B cell (primary cell): ENCODE results near the gene PPP2R2C.

Experiments used
- EZH2 ChIP-seq: IDR thresholded peaks from 2 replicates; pipeline ENCODE4 v1.6.1; 2012; ENCODE audit warnings: borderline replicate concordance, low read depth, mild to moderate bottlenecking, moderate library complexity, low read length; ENCODE audit not compliant: insufficient read depth, poor library complexity, severe bottlenecking
- TF ChIP-seq, protein P1 (sequence below): fragments of 200-600 bp; IDR thresholded peaks from one replicate; pipeline ENCODE4 v1.8.0; 2022; ENCODE audit warnings: antibody characterized with exemption, mild to moderate bottlenecking

DNA sequence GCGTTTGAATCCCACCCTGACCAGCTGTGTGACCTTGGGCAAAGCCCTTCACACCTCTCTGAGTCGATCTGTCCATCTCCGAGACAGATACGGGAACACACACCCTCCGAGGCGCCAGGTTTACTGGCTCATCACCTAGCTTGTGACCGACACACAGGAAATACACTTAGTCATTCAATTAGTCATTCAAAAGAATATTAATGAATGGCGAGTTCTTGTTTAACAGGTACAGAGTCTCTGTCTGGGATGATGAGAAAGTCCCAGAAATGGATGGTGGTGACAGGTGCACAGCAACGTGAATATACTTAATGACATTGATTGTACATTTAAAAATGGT is 80.6 kb downstream of the PPP2R2C start:
- TF ChIP-seq, protein P1, sequence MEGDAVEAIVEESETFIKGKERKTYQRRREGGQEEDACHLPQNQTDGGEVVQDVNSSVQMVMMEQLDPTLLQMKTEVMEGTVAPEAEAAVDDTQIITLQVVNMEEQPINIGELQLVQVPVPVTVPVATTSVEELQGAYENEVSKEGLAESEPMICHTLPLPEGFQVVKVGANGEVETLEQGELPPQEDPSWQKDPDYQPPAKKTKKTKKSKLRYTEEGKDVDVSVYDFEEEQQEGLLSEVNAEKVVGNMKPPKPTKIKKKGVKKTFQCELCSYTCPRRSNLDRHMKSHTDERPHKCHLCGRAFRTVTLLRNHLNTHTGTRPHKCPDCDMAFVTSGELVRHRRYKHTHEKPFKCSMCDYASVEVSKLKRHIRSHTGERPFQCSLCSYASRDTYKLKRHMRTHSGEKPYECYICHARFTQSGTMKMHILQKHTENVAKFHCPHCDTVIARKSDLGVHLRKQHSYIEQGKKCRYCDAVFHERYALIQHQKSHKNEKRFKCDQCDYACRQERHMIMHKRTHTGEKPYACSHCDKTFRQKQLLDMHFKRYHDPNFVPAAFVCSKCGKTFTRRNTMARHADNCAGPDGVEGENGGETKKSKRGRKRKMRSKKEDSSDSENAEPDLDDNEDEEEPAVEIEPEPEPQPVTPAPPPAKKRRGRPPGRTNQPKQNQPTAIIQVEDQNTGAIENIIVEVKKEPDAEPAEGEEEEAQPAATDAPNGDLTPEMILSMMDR: no peak
- no peak for TF ChIP-seq EZH2
